ENCODE results near the gene NKAIN4. TPM values are rescaled to one million over a fixed set of nuclear protein-coding genes. Genes with fewer than 3 reads are reported as not detected.

The NKAIN4 gene
- total and polyA plus RNA-seq, 4 donors: 0.05 TPM; not detected in 3

DNA sequence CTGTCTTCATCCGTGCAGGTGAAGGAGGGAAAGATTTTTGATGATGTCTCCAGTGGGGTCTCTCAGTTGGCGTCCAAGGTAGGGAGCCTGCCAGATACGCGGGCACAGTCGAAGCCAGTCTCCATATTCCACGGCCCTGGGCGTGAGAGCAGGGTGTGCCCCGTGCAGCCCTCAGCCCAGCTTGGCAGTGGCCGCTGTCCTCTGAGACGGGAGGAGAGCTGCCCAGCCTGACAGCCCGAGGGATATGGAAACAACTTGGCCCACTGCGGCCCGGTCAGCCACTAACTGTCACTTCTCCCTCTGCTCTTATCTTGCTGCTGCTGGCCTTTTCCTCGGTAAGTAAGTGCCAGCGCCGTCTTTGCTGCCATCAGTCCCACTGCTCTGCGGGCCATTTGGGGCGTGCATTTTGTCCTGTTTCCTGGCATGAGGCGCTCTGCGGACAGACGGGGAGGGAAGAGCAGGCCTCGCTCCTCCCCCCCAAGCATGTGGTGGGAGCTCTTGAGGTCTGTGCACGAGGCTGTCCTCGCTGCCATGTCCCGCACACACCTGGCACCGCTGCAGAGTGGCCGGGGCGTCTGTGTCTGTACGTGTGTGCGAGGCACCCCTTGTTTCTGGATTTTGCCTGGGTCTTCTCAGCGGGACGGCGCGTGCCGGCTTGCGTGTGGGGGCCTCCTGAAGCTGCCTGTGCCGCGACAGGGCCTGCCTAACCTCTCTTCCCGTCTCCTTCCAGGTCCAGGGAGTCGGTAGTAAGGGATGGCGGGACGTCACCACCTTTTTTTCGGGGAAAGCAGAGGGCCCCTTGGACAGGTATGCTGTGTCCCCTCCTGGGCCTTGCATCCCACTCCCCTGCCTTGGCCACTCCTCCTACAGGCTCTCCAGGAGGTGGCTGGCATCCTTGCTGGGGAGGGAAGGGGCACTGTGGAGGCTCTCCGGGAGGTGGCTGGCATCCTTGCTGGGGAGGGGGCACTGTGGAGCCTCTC lies 31.7 kb upstream of the NKAIN4 start:
- H3K4me1 ChIP-seq (ENCODE audit: control insufficient read depth in 4 of 4, insufficient read depth in 4 of 4, low read length in 3 of 4): peaks cover under 1 to 3% (median 2%) of the 10 kb centered on the region in 4 donors
- no peaks in the 10 kb centered on the region for H3K9me3 ChIP-seq (ENCODE audit: control insufficient read depth in 4 of 4, low read length in 3 of 4)
- H3K36me3 ChIP-seq (ENCODE audit: control insufficient read depth in 4 of 4, insufficient read depth in 3 of 4, low read depth in 1 of 4, low read length in 3 of 4): peaks cover 5 to 52% (median 13%) of the 10 kb centered on the region in 4 donors
- DNase-seq (ENCODE audit: low spot score): no peak
- no peak for TF ChIP-seq JUND (IDR thresholded peaks at IDR 0.05)
- no peak for TF ChIP-seq RXRA (IDR thresholded peaks at IDR 0.05)
- no peak for TF ChIP-seq TAF1 (conservative IDR thresholded peaks at IDR 0.05)
- no peak for TF ChIP-seq NR2F2 (IDR thresholded peaks at IDR 0.05)
- no peak for TF ChIP-seq HNF4G (IDR thresholded peaks at IDR 0.05)
- TF ChIP-seq, protein P1, sequence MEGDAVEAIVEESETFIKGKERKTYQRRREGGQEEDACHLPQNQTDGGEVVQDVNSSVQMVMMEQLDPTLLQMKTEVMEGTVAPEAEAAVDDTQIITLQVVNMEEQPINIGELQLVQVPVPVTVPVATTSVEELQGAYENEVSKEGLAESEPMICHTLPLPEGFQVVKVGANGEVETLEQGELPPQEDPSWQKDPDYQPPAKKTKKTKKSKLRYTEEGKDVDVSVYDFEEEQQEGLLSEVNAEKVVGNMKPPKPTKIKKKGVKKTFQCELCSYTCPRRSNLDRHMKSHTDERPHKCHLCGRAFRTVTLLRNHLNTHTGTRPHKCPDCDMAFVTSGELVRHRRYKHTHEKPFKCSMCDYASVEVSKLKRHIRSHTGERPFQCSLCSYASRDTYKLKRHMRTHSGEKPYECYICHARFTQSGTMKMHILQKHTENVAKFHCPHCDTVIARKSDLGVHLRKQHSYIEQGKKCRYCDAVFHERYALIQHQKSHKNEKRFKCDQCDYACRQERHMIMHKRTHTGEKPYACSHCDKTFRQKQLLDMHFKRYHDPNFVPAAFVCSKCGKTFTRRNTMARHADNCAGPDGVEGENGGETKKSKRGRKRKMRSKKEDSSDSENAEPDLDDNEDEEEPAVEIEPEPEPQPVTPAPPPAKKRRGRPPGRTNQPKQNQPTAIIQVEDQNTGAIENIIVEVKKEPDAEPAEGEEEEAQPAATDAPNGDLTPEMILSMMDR (IDR thresholded peaks at IDR 0.05; ENCODE audit: low read depth, low read length, missing input control): no peak
- no peak for TF ChIP-seq GABPA (IDR thresholded peaks at IDR 0.05 in 1 of 2, conservative IDR thresholded peaks at IDR 0.05 in 1 of 2)
- TF ChIP-seq HNF4A (conservative IDR thresholded peaks at IDR 0.05): no peak
- no peak for TF ChIP-seq EGR1 (IDR thresholded peaks at IDR 0.05; ENCODE audit: low read depth in 2 of 2)
- TF ChIP-seq, protein P2, sequence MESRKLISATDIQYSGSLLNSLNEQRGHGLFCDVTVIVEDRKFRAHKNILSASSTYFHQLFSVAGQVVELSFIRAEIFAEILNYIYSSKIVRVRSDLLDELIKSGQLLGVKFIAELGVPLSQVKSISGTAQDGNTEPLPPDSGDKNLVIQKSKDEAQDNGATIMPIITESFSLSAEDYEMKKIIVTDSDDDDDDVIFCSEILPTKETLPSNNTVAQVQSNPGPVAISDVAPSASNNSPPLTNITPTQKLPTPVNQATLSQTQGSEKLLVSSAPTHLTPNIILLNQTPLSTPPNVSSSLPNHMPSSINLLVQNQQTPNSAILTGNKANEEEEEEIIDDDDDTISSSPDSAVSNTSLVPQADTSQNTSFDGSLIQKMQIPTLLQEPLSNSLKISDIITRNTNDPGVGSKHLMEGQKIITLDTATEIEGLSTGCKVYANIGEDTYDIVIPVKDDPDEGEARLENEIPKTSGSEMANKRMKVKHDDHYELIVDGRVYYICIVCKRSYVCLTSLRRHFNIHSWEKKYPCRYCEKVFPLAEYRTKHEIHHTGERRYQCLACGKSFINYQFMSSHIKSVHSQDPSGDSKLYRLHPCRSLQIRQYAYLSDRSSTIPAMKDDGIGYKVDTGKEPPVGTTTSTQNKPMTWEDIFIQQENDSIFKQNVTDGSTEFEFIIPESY (IDR thresholded peaks at IDR 0.05): no peak
- no peak for TF ChIP-seq FOXA1 (IDR thresholded peaks at IDR 0.05)
- TF ChIP-seq YY1 (IDR thresholded peaks at IDR 0.05): no peak
- TF ChIP-seq, protein P3, sequence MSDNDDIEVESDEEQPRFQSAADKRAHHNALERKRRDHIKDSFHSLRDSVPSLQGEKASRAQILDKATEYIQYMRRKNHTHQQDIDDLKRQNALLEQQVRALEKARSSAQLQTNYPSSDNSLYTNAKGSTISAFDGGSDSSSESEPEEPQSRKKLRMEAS (IDR thresholded peaks at IDR 0.05): no peak
- TF ChIP-seq FOXA2 (IDR thresholded peaks at IDR 0.05): no peak
- TF ChIP-seq SP1 (IDR thresholded peaks at IDR 0.05): no peak
- no peak overlapping the region for H3K4me3 ChIP-seq (ENCODE audit: low read depth in 1 of 3, low read length in 3 of 3)
- no peaks in the 10 kb centered on the region for H3K27me3 ChIP-seq (ENCODE audit: control insufficient read depth in 4 of 4, insufficient read depth in 4 of 4, low read length in 3 of 4)
- WGBS: 94% methylated on average over 44 of the region's 44 CpGs
- H3K9ac ChIP-seq (ENCODE audit: low read depth in 1 of 2, low read length in 2 of 2): no peak overlapping the region
- no peak overlapping the region for H3K27ac ChIP-seq (ENCODE audit: low read depth in 1 of 2, low read length in 2 of 2)

DNA sequence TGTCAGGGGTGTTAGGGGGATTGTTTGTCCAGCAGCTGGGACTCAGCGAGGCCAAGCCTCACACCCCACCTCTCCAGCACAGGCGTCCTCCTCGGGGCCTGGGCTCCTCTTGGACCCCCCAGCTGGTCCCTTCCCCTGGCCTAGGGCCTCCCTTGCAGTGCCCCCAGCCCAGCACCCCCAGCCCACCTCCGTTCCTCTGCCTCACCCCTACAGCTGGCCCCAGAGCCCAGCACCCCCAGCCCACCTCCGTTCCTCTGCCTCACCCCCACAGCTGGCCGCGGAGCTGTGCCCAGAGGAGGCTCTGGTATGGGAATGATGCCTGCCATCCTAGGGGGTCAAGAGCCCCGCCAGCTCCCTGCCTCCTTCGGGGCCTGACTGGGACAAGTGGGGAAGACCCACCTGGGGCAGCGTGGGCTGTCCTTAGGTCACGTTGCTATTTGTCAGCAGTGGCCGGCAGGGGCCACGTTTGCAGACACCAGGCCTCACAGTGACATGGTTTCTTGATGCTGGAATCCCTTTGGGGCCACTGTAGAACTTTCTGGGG lies 30.8 kb upstream of the NKAIN4 start:
- no peak for DNase-seq (ENCODE audit: low spot score)
- H3K9ac ChIP-seq (ENCODE audit: low read depth in 1 of 2, low read length in 2 of 2): no peak overlapping the region
- H3K9me3 ChIP-seq (ENCODE audit: control insufficient read depth in 4 of 4, low read length in 3 of 4): no peaks in the 10 kb centered on the region
- peaks cover 5 to 59% (median 13%) of the 10 kb centered on the region in 4 donors for H3K36me3 ChIP-seq (ENCODE audit: control insufficient read depth in 4 of 4, insufficient read depth in 3 of 4, low read depth in 1 of 4, low read length in 3 of 4)
- TF ChIP-seq NR2F2 (IDR thresholded peaks at IDR 0.05): no peak
- TF ChIP-seq FOXA1 (IDR thresholded peaks at IDR 0.05): no peak
- no peak for TF ChIP-seq YY1 (IDR thresholded peaks at IDR 0.05)
- no peak for TF ChIP-seq FOXA2 (IDR thresholded peaks at IDR 0.05)
- TF ChIP-seq JUND (IDR thresholded peaks at IDR 0.05): no peak
- no peaks in the 10 kb centered on the region for H3K27me3 ChIP-seq (ENCODE audit: control insufficient read depth in 4 of 4, insufficient read depth in 4 of 4, low read length in 3 of 4)
- H3K4me3 ChIP-seq (ENCODE audit: low read depth in 1 of 3, low read length in 3 of 3): no peak overlapping the region
- H3K27ac ChIP-seq (ENCODE audit: low read depth in 1 of 2, low read length in 2 of 2): no peak overlapping the region
- no peaks in the 10 kb centered on the region for H3K4me1 ChIP-seq (ENCODE audit: control insufficient read depth in 4 of 4, insufficient read depth in 4 of 4, low read length in 3 of 4)
- 91% methylated on average over 13 of the region's 13 CpGs for WGBS
